ENCODE data around the gene POR.

POR gene

DNA sequence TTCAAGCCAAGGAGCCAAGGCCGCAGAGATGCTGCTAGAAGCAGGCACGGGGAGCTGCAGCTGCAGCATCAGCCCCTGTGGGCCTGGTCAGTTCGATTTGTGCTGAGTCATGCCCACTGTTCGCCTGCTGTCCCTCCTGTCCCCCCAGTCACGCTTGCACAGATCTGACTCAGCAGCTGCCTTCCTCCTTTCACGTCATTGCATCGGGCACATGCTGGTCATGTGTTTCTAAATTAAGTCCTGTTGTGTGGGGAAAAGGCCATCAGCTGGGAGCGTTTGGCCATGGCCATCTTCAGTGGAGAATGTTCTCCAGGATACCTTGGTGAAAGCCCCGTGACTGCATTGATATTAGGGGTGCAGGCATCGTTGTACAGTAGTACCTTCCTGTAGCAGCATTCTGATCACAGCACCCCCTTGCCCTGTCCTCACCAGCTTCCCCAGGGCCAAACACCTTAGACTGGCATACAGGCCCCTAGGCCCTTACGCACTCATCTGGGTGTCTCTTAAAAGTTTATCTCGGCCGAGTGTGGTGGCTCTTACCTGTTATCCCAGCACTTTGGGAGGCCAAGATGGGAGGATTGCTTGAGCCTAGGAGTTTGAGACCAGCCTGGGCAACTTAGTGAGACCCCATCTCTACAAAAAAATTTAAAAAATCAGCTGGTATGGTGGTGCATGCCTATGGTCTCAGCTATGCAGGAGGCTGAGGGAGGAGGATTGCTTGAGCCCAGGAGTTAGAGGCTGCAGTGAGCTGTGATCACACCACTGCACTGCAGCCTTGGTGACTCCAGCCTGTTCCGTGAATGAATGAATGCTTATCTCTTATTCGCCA, 23.2 kb downstream of the POR start:
- no peak overlapping the region for H3K27ac Mint-ChIP-seq (ENCODE audit: low read depth)
- H3K9me3 Mint-ChIP-seq: no peaks in the 10 kb centered on the region
- ATAC-seq (replicated peaks; ENCODE audit: extremely low read depth, poor library complexity, severe bottlenecking) (no peak), DNase-seq (ENCODE audit: low spot score in 2 of 2) (no peak)
- H3K36me3 Mint-ChIP-seq (ENCODE audit: insufficient read depth): peaks cover 5% of the 10 kb centered on the region
- no peak overlapping the region for H3K4me3 Mint-ChIP-seq
- peaks cover 17% of the 10 kb centered on the region for H3K4me1 Mint-ChIP-seq
- no peaks in the 10 kb centered on the region for H3K27me3 Mint-ChIP-seq

DNA sequence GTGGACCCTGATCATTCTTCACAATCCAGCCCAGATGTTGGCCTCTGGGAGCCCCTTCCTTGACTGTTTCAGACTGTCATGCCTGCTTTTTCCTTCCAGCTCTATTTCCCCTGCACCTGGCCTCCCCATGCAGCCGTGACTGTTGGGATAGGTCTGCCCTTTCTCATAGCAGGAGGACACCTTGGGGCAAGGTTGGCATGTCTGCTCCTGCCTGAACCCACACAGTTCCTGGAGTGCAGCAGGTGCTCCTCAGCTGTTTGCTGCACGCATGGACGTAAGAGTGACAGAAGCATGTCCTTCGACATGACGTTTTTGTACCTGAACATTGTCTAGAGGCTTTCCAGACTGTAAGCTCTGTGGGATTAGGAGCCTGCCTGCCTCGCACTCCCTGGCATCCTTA, 24.0 kb downstream of the POR start:
- Mint-ChIP-seq H3K27me3 (no peaks in the 10 kb centered on the region), H3K36me3 (ENCODE audit: insufficient read depth) (peaks cover 5% of the 10 kb centered on the region), H3K4me3 (no peak overlapping the region), H3K9me3 (no peaks in the 10 kb centered on the region), H3K4me1 (peaks cover 14% of the 10 kb centered on the region), H3K27ac (ENCODE audit: low read depth) (no peak overlapping the region)
- no peak for DNase-seq (ENCODE audit: low spot score in 2 of 2)
- ATAC-seq (replicated peaks; ENCODE audit: extremely low read depth, poor library complexity, severe bottlenecking): no peak

DNA sequence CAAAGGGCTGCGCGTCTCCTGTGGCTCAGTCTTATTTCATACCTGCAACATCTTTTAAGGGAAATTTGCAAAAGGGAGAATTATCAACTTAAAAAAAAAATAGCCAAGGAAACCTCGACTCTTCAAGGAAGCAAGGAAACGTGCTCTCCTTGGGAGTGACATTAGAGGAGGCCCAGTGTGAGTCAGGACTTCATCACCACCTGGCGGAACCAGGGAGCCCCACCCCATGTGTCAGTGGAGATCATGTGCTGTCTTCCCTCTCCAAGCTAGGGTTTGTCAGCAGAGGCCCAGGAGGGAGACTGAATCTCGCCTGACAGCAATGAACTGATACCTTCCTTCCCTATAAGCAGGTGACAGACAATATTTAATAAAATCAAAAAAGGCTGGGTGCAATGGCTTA, 28.9 kb downstream of the POR start:
- Mint-ChIP-seq H3K27me3 (no peaks in the 10 kb centered on the region), H3K36me3 (ENCODE audit: insufficient read depth) (peaks cover 3% of the 10 kb centered on the region), H3K9me3 (no peaks in the 10 kb centered on the region), H3K4me1 (peaks cover 28% of the 10 kb centered on the region), H3K27ac (ENCODE audit: low read depth) (no peak overlapping the region), H3K4me3 (no peak overlapping the region)
- no peak for ATAC-seq (replicated peaks; ENCODE audit: extremely low read depth, poor library complexity, severe bottlenecking)
- DNase-seq (ENCODE audit: low spot score in 2 of 2): no peak

DNA sequence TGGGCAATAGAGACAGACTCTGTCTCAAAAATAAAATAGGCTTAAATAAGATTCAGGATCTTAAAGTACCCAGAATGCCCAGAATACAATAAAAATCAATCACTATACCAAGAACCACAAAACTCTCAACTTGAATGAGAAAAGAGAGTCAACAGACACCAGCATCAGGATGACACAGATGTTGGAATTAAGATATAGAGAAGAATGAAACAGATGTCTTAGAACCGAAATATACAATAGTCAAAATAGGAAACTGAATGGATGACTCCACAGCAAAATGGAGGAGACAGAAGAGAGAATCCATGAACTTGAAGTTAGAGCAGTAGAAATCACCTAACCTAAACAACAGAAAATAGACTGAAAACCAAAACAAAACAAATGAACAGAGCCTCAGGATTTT, 29.6 kb downstream of the POR start:
- Mint-ChIP-seq H3K4me3 (no peak overlapping the region), H3K27me3 (no peaks in the 10 kb centered on the region), H3K9me3 (no peaks in the 10 kb centered on the region), H3K27ac (ENCODE audit: low read depth) (no peak overlapping the region), H3K4me1 (peaks cover 25% of the 10 kb centered on the region), H3K36me3 (ENCODE audit: insufficient read depth) (peaks cover 3% of the 10 kb centered on the region)
- ATAC-seq (replicated peaks; ENCODE audit: extremely low read depth, poor library complexity, severe bottlenecking): no peak
- no peak for DNase-seq (ENCODE audit: low spot score in 2 of 2)

DNA sequence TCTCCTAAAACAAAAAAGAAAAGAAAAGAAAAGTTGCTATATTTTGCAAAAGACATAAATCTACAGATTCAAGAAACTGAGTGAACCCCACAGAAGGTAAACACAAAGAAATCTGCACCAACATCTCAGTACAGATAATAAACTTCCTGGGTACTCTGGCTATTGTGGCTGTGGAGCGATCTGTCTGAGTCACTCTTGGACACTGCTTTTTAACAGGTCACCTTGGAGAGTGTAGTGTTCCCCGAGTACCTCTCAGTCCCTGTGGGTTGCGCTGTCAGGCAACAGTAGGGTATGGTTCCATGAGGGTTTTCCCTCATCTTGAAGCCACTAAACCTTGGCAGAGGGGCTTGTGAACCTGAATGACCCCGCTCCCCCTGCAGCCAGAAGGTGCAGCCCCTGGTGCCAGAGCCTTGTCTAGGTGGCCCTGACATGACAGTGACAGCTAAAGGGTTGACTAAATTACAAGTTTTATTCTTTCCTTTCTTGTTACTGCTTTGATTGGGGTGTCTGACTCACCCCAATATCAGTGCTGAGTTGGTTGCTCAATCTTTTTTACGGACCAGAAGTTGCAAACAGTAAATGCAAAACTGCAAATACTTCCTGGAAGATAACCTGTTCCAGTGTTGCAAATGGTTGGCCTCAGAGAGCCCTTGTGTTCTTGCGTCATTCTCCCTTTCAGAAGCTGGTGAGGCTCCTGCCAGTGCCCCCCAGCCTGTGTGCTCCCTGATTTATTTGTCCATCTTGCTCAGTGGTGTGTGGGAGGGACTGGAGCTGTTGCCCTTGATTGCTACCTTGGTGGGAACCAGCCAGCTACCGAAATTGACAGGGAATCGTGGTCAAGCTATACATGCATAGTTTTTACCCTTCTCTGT, 30.6 kb downstream of the POR start:
- Mint-ChIP-seq H3K4me1 (peaks cover 25% of the 10 kb centered on the region), H3K9me3 (no peaks in the 10 kb centered on the region), H3K27me3 (no peaks in the 10 kb centered on the region), H3K27ac (ENCODE audit: low read depth) (no peak overlapping the region), H3K4me3 (no peak overlapping the region), H3K36me3 (ENCODE audit: insufficient read depth) (peaks cover 3% of the 10 kb centered on the region)
- DNase-seq (ENCODE audit: low spot score in 2 of 2) (no peak), ATAC-seq (replicated peaks; ENCODE audit: extremely low read depth, poor library complexity, severe bottlenecking) (no peak)

DNA sequence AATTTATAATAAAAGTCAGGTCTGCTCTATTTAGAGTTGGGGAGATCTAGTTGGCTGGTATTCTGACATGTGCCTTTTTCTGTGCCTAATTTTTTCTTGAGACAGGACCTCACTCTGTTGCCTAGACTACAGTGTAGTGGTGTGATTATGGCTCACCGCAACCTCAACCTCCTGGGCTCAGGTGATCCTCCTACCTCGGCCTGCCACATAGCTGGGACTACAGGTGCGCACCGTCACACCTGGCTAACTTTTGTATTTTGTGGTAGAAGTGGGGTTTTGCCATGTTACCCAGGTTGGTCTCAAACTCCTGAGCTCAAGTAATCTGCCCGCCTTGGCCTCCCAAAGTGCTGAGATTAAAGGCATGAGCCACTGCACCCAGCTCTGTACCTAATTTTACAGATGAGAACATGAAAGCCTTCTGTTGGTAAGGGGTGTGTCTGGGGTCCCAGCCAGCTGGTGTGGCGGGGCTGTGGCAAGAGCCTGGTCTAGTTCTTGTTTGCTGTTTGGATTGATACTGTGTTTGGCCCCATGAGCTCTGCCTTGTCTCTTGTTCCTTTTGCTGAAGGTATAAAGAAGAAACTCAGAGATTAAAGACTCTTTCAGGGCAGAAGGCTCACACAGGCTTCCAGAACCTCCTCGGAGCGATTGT, 31.4 kb downstream of the POR start:
- no peak for ATAC-seq (replicated peaks; ENCODE audit: extremely low read depth, poor library complexity, severe bottlenecking)
- H3K27ac Mint-ChIP-seq (ENCODE audit: low read depth): no peak overlapping the region

DNA sequence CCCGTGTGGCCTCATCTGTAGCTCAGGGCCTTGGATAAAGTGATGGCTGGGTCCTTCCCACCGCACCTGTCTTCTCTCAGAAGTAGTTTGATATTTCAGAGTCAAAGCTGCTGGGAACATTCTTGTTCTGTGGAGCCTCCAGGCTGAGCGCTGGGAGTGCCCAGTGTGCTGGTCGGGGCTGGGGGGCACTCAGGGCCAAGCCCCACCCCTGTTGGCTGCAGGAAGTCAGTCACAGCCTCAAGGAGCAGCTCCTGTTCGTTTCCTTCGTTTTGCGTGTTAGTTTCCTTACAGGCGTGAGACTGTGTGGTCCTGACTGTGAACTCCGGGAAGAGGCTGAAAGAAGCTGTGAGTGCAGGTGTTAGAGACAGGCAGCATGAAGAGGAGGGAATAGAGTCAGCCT, 33.2 kb downstream of the POR start:
- Mint-ChIP-seq H3K9me3 (no peaks in the 10 kb centered on the region), H3K27me3 (no peaks in the 10 kb centered on the region)

More for the DNA sequence above, 31.4 kb downstream of the POR start:
- no peak for DNase-seq (ENCODE audit: low spot score in 2 of 2)
- Mint-ChIP-seq H3K36me3 (ENCODE audit: insufficient read depth) (peaks cover 3% of the 10 kb centered on the region), H3K27me3 (no peaks in the 10 kb centered on the region), H3K4me3 (no peak overlapping the region), H3K9me3 (no peaks in the 10 kb centered on the region), H3K4me1 (peaks cover 25% of the 10 kb centered on the region)

DNA sequence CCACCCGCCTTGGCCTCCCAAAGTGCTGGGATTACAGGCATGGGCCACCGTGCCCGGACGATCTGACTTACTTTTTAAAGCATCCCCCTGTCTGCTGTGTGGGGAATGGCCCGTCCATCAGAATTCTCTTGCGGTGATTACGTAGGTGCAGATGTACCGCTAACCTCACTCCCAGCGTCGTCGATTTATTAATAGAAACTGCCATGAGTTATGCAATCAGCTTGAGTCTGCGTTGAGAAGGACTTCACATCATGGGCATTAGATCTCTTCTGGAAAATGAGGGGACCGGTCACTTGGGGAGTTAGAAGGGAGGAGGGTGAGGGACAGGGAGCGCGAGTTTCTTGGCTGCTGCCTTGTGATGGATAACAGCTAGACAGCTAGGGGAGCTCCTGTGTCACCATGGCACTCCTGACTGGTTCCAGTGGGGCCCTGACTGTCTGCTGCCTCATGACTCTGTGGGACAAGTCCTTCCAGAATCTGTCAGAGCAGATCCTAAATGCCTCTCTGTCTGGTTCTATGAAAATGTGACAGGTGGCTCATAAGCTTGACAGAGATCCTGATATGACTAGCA, 35.2 kb downstream of the POR start:
- Mint-ChIP-seq H3K27me3 (no peaks in the 10 kb centered on the region), H3K4me1 (peaks cover 21% of the 10 kb centered on the region), H3K36me3 (ENCODE audit: insufficient read depth) (peaks cover 10% of the 10 kb centered on the region), H3K27ac (ENCODE audit: low read depth) (no peak overlapping the region), H3K9me3 (no peaks in the 10 kb centered on the region), H3K4me3 (no peak overlapping the region)
- no peak for DNase-seq (ENCODE audit: low spot score in 2 of 2)
- ATAC-seq (replicated peaks; ENCODE audit: extremely low read depth, poor library complexity, severe bottlenecking): no peak

More for the DNA sequence above, 33.2 kb downstream of the POR start:
- ATAC-seq (replicated peaks; ENCODE audit: extremely low read depth, poor library complexity, severe bottlenecking): no peak
- Mint-ChIP-seq H3K36me3 (ENCODE audit: insufficient read depth) (peaks cover 3% of the 10 kb centered on the region), H3K27ac (ENCODE audit: low read depth) (no peak overlapping the region), H3K4me3 (no peak overlapping the region), H3K4me1 (peaks cover 25% of the 10 kb centered on the region)
- DNase-seq (ENCODE audit: low spot score in 2 of 2): no peak

DNA sequence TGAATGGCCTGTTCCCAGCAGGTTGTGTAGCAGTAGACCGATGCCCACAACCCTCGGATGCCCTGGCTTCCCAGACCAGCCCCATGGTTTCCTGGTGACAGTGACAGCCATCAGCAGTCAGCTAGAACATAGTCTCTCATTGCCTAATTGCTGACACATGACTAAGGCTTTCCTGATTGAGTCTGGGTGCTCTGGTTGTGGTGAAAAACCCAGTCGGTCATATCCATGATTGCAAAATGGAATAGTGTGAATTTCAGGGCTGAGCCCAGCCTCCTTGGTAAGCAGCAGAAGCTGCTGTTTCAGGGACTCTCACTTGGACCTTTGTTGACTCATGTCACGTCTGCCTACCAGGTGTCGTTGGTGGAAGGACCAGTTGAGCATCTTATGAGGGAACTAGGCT, 36.6 kb downstream of the POR start:
- H3K4me3 Mint-ChIP-seq: no peak overlapping the region
- peaks cover 13% of the 10 kb centered on the region for H3K4me1 Mint-ChIP-seq
- H3K27me3 Mint-ChIP-seq: no peaks in the 10 kb centered on the region
- ATAC-seq (replicated peaks; ENCODE audit: extremely low read depth, poor library complexity, severe bottlenecking) (no peak), DNase-seq (ENCODE audit: low spot score in 2 of 2) (no peak)
- H3K9me3 Mint-ChIP-seq: no peaks in the 10 kb centered on the region
- peaks cover 14% of the 10 kb centered on the region for H3K36me3 Mint-ChIP-seq (ENCODE audit: insufficient read depth)
- H3K27ac Mint-ChIP-seq (ENCODE audit: low read depth): no peak overlapping the region

DNA sequence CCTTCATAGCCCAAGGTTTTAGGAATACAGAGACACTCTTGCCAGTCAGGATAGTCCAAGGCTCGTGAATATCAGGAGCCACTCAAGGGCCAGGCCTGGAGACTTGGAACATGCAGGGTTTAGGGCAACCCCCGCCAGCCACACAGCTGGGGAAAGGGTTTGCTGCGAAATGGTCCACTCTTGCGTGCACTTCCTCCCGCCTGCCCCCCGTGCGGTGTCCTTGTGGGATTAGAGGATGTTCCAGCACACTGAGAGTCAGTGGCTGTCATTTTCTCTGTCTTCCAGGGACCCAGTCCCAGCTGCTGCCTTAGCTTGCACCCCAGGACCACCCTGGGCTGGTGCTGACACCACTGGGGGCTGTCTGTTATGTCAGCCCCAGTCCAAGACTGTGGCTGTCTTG, 38.5 kb downstream of the POR start:
- Mint-ChIP-seq H3K27me3 (no peaks in the 10 kb centered on the region), H3K9me3 (no peaks in the 10 kb centered on the region), H3K27ac (ENCODE audit: low read depth) (no peak overlapping the region), H3K4me3 (no peak overlapping the region), H3K36me3 (ENCODE audit: insufficient read depth) (peaks cover 15% of the 10 kb centered on the region), H3K4me1 (peaks cover 8% of the 10 kb centered on the region)
- no peak for DNase-seq (ENCODE audit: low spot score in 2 of 2)
- ATAC-seq (replicated peaks; ENCODE audit: extremely low read depth, poor library complexity, severe bottlenecking): no peak

DNA sequence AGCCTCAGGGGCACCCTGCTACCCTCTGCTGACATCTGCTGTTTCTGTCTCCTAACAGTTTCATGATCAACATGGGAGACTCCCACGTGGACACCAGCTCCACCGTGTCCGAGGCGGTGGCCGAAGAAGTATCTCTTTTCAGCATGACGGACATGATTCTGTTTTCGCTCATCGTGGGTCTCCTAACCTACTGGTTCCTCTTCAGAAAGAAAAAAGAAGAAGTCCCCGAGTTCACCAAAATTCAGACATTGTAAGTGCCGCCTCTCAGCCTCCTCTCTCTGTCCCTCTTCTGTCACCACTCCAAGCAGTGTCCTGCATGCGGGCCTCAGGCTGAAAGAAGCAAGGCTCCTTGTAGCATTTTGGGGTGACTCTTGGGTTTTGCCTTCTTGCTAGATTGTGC, 39.0 kb downstream of the POR start:
- Mint-ChIP-seq H3K9me3 (no peaks in the 10 kb centered on the region), H3K36me3 (ENCODE audit: insufficient read depth) (peaks cover 17% of the 10 kb centered on the region), H3K4me3 (no peak overlapping the region), H3K27me3 (no peaks in the 10 kb centered on the region), H3K4me1 (peaks cover 4% of the 10 kb centered on the region), H3K27ac (ENCODE audit: low read depth) (no peak overlapping the region)
- DNase-seq (ENCODE audit: low spot score in 2 of 2): no peak
- no peak for ATAC-seq (replicated peaks; ENCODE audit: extremely low read depth, poor library complexity, severe bottlenecking)

DNA sequence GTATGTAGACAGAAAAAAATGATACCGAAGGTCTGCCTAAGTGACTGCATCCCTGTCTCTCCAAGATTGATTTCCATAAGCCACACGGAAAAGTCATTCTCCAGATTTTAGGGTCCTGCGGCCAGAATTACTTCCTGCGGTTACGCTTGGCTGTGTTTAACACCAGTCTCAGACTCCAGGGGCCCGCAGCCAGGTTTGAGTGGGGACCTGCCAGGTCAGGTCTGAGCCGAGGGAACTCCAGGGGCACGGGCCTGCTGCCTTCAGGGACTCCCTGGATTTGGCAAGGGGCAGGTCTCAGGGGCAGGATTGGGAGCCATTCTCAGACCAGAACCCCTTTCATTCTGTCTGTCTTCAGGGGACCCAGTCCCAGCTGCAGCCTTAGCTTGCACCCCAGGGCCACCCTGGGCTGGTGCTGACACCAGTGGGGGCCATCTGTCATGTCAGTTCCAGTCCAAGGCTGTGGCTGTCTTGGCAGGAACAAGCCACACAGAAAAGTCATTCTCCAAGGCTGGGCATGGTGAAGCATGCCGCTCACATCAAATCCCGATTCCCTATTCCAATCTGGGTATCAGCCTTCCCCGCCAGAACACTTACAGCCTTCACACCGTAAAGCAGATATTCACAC, 40.5 kb downstream of the POR start:
- DNase-seq (ENCODE audit: low spot score in 2 of 2) (no peak), ATAC-seq (replicated peaks; ENCODE audit: extremely low read depth, poor library complexity, severe bottlenecking) (no peak)
- H3K36me3 Mint-ChIP-seq (ENCODE audit: insufficient read depth): peaks cover 20% of the 10 kb centered on the region
- no peak overlapping the region for H3K27ac Mint-ChIP-seq (ENCODE audit: low read depth)
- no peaks in the 10 kb centered on the region for H3K9me3 Mint-ChIP-seq
- H3K4me1 Mint-ChIP-seq: peaks cover 4% of the 10 kb centered on the region
- no peaks in the 10 kb centered on the region for H3K27me3 Mint-ChIP-seq
- no peak overlapping the region for H3K4me3 Mint-ChIP-seq
